Peyer's patch (tissue), 4 donors: ENCODE results near the gene SHISA9. TPM values are rescaled to one million over a fixed set of nuclear protein-coding genes. Genes with fewer than 3 reads are reported as not detected.

Source experiments
- DNase-seq, 3 donors: peaks; one replicate each; pipeline ENCODE4 v3.0.0-alpha.2; 2017 to 2019
- H3K27ac ChIP-seq, 4 donors: fragments of 200-600 bp; sonication (generic); one replicate each; pipeline ENCODE4 v1.5.1; 2016 to 2019
- H3K27me3 ChIP-seq, 2 donors: fragments of 200-600 bp; sonication (generic); one replicate each; pipeline ENCODE4 v1.5.1; 2019
- H3K36me3 ChIP-seq, 3 donors: fragments of 200-600 bp; sonication (generic); one replicate each; pipeline ENCODE4 v1.5.1; 2016 to 2019
- H3K4me1 ChIP-seq, 4 donors: fragments of 200-600 bp; sonication (generic); one replicate each; pipeline ENCODE4 v1.5.1; 2016 to 2019
- H3K4me3 ChIP-seq, 4 donors: fragments of 200-600 bp; sonication (generic); 1 replicate in 3 of 4; 2 replicates in 1 of 4; pipeline ENCODE4 v1.5.1; 2016 to 2019; ENCODE audit warnings: mild to moderate bottlenecking in 1 of 4
- H3K9me3 ChIP-seq, 4 donors: fragments of 200-600 bp; sonication (generic); one replicate each; pipeline ENCODE4 v1.5.1; 2016 to 2019; ENCODE audit warnings: mild to moderate bottlenecking in 1 of 4
- POLR2A ChIP-seq, 2 donors: fragments of 450-650 bp; IDR thresholded peaks; one replicate each; pipeline ENCODE4 v1.5.1; 2017; ENCODE audit warnings: antibody characterized with exemption in 2 of 2, mild to moderate bottlenecking in 2 of 2, moderate library complexity in 2 of 2
- total RNA-seq, 4 donors: library from RNA; depleted of rRNA; stranded (reverse); fragments of >200 nt; gene quantifications; one replicate each; pipeline ENCODE4 v1.1.0, GENCODE V29; 2016
- TF ChIP-seq, protein P1 (sequence below), 6 experiments: fragments of 450-650 bp in 4 of 6; fragments of 200-600 bp in 2 of 6; sonication (generic) in 1 of 6; IDR thresholded peaks; one replicate each; pipeline ENCODE4 v1.5.1; 2017 to 2019; ENCODE audit warnings: antibody characterized with exemption in 6 of 6, mild to moderate bottlenecking in 3 of 6, moderate library complexity in 1 of 6

The SHISA9 gene
- total RNA-seq, 4 donors from 2014 or later = 0.66 TPM; not detected in 3

DNA sequence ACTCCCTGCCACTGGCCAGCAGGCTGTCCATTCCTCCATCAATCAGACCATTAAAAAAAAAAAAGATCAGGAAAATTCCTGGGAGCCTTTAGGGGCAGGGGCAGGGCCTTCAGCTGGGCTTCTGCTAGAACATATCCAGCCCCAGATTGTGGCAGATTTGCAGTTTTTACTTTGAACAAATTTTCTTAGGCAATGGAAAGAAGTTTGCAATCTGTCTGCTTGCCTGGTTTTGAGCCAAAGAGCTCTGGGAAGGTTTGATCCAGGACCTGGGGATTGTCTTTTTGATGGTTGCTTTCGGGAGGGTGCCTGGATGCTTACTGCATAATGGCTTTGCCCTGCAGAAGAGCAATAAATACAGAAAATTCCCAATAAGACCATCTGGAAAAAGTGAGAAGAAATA is 145.9 kb downstream of the SHISA9 start:
- H3K9me3 ChIP-seq = peaks cover 0 to 11% (median 0%) of the 10 kb centered on the region in 4 donors
- no peak overlapping the region for H3K27ac ChIP-seq
- no peak for DNase-seq
- no peaks in the 10 kb centered on the region for H3K4me1 ChIP-seq
- H3K36me3 ChIP-seq = no peaks in the 10 kb centered on the region
- H3K27me3 ChIP-seq = no peaks in the 10 kb centered on the region
- TF ChIP-seq POLR2A (IDR thresholded peaks at IDR 0.05) = no peak
- TF ChIP-seq, protein P1, sequence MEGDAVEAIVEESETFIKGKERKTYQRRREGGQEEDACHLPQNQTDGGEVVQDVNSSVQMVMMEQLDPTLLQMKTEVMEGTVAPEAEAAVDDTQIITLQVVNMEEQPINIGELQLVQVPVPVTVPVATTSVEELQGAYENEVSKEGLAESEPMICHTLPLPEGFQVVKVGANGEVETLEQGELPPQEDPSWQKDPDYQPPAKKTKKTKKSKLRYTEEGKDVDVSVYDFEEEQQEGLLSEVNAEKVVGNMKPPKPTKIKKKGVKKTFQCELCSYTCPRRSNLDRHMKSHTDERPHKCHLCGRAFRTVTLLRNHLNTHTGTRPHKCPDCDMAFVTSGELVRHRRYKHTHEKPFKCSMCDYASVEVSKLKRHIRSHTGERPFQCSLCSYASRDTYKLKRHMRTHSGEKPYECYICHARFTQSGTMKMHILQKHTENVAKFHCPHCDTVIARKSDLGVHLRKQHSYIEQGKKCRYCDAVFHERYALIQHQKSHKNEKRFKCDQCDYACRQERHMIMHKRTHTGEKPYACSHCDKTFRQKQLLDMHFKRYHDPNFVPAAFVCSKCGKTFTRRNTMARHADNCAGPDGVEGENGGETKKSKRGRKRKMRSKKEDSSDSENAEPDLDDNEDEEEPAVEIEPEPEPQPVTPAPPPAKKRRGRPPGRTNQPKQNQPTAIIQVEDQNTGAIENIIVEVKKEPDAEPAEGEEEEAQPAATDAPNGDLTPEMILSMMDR (IDR thresholded peaks at IDR 0.05) = no peak
- H3K4me3 ChIP-seq = no peak overlapping the region

DNA sequence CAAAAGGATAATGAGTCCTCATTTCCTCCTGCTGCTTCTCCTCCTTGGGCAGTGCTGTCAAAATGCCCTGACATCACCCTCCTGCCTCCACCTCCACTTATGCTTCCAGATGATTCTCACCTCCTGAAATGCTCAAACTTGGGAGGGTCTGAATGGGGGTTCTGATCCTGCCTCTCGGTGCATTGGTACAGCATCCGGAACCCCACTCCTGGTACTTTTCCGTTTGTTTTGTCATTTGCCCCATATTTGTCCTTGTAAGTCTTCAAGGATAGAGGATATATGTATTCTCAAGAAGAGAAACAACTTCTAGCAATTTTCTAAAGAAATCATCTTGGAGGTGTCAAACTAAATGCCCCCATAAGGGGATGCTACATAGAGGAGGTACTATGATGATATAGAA is 148.3 kb downstream of the SHISA9 start:
- peaks cover 0 to 3% (median 0%) of the 10 kb centered on the region in 4 donors for H3K9me3 ChIP-seq
- no peak overlapping the region for H3K4me3 ChIP-seq
- H3K27ac ChIP-seq = no peak overlapping the region
- DNase-seq = no peak
- no peak for TF ChIP-seq POLR2A (IDR thresholded peaks at IDR 0.05)
- TF ChIP-seq, protein P1 (IDR thresholded peaks at IDR 0.05) = no peak
- H3K4me1 ChIP-seq = no peaks in the 10 kb centered on the region
- H3K27me3 ChIP-seq = no peaks in the 10 kb centered on the region
- H3K36me3 ChIP-seq = no peaks in the 10 kb centered on the region

DNA sequence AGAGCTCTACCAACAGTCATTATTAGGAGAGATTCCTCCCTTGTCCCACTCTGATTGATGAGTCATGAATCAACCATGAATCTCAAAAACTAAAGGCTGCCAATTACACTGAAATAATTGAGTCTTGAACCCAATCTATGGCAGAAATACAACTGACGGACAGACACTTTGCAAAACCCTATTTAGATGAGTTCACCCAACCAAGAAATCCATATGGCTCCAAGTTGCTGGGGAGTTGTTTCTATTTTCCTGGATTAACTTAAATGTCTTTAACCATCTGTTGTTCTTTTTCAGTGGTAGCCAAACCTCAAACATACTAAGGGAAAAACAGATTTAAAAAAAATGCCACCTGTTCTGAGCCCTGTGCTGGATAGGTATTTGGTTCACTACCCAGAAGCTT is 151.0 kb downstream of the SHISA9 start:
- no peaks in the 10 kb centered on the region for H3K27me3 ChIP-seq
- TF ChIP-seq POLR2A (IDR thresholded peaks at IDR 0.05) = no peak
- TF ChIP-seq, protein P1 (IDR thresholded peaks at IDR 0.05) = no peak
- H3K4me3 ChIP-seq = no peak overlapping the region
- H3K9me3 ChIP-seq = peaks cover 0 to 3% (median 0%) of the 10 kb centered on the region in 4 donors
- no peaks in the 10 kb centered on the region for H3K4me1 ChIP-seq
- DNase-seq = no peak
- H3K36me3 ChIP-seq = no peaks in the 10 kb centered on the region
- no peak overlapping the region for H3K27ac ChIP-seq

DNA sequence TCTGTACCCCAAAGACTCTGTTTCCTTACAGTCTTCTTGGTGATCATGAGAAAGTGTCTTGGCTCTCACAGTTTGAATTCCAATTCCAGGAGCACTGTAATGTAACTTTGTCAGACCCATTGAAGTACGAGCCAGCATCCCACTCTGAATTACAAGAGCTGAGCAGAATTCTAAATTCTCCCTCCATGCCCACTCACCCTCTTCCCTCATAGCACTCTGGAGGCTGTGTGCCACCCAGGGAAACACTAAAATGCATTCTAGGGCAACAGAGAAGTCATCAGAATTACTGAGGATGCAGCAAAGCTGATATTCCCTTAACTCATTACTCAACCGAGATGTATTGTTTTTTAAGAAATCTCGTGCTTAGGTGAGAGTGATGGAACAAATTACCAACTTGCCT is 154.1 kb downstream of the SHISA9 start:
- Histone ChIP-seq H3K27me3 (no peaks in the 10 kb centered on the region), H3K9me3 (no peaks in the 10 kb centered on the region), H3K27ac (no peak overlapping the region), H3K4me1 (no peaks in the 10 kb centered on the region), H3K36me3 (no peaks in the 10 kb centered on the region), H3K4me3 (no peak overlapping the region)
- TF ChIP-seq, protein P1 (IDR thresholded peaks at IDR 0.05) = no peak
- TF ChIP-seq POLR2A (IDR thresholded peaks at IDR 0.05) = no peak
- DNase-seq = no peak

DNA sequence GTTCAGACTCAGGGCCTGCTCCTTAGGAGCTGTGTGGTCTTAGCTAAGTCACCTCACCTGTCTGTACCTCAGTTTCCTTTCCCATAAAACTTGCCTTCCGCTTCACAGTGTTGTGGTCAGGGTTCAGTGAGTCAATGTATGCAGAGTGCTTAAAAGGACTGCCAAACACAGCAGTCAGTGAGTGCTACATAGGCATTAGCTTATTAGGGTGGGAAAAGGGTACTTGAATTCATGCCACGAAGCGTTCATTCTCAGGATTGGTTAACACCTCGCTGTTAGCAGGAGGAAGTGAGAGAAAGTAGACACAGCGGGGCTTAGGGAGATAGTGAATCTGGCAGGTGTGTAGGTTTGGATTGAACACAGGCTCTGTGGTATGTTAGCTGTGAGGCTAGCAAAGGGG is 155.2 kb downstream of the SHISA9 start:
- TF ChIP-seq, protein P1 (IDR thresholded peaks at IDR 0.05) = no peak
- no peak for TF ChIP-seq POLR2A (IDR thresholded peaks at IDR 0.05)
- no peaks in the 10 kb centered on the region for H3K9me3 ChIP-seq

DNA sequence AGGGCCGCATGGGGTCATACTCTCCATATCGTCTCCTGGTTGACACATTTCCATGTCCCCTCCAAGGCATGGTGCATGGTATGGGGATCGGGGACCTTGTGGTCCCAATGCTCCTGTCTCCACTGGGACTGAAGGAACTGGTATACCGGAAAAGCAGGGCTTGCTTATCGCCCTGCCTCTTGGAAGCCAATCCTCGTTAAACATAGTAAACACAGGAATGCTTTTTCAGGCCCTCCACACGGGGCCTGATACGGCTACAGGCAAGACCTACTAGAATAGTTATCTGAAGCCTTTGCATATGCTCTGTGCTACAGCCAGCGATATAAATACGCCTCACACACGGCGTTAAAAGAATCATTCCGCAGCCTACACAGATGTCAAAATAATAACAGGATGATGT is 159.5 kb downstream of the SHISA9 start:
- H3K27me3 ChIP-seq = no peaks in the 10 kb centered on the region
- H3K36me3 ChIP-seq = no peaks in the 10 kb centered on the region
- H3K27ac ChIP-seq = no peak overlapping the region
- H3K9me3 ChIP-seq = no peaks in the 10 kb centered on the region
- TF ChIP-seq, protein P1 (IDR thresholded peaks at IDR 0.05) = no peak
- TF ChIP-seq POLR2A (IDR thresholded peaks at IDR 0.05) = no peak
- no peak overlapping the region for H3K4me3 ChIP-seq
- no peaks in the 10 kb centered on the region for H3K4me1 ChIP-seq
- no peak for DNase-seq

More for the DNA sequence above, 155.2 kb downstream of the SHISA9 start:
- no peak for DNase-seq
- no peak overlapping the region for H3K27ac ChIP-seq
- H3K36me3 ChIP-seq = no peaks in the 10 kb centered on the region
- no peaks in the 10 kb centered on the region for H3K4me1 ChIP-seq
- no peak overlapping the region for H3K4me3 ChIP-seq
- no peaks in the 10 kb centered on the region for H3K27me3 ChIP-seq
